HUES6 (cell line): Measurements from ENCODE around the gene DPP10.
"Not testable (repeated sequence)": the region's sequence is repeated elsewhere in the genome, so short reads cannot be mapped to it uniquely, and the experiment has no call there.

Experiments
- H3K27ac ChIP-seq: 2 replicates; pipeline ENCODE4 v1.7.0; 2013; ENCODE audit warnings: low read depth, mild to moderate bottlenecking, low read length, inconsistent platforms
- H3K27me3 ChIP-seq: 2 replicates; pipeline ENCODE4 v1.6.1; 2013; ENCODE audit warnings: low read length; ENCODE audit not compliant: control insufficient read depth, insufficient read depth
- H3K36me3 ChIP-seq: 2 replicates; pipeline ENCODE4 v1.6.1; 2013; ENCODE audit warnings: low read length; ENCODE audit not compliant: control insufficient read depth, insufficient read depth
- H3K4me1 ChIP-seq: 2 replicates; pipeline ENCODE4 v1.6.1; 2013; ENCODE audit warnings: low read length; ENCODE audit not compliant: control insufficient read depth, insufficient read depth
- H3K4me3 ChIP-seq: 2 replicates; pipeline ENCODE4 v1.5.1; 2013; ENCODE audit warnings: low read depth, low read length
- H3K9ac ChIP-seq: one replicate; pipeline ENCODE4 v1.6.1; 2013; ENCODE audit warnings: mild to moderate bottlenecking, low read length
- H3K9me3 ChIP-seq: 2 replicates; pipeline ENCODE4 v1.6.1; 2013; ENCODE audit warnings: low read depth, low read length; ENCODE audit not compliant: control insufficient read depth, insufficient read depth

Gene DPP10

DNA sequence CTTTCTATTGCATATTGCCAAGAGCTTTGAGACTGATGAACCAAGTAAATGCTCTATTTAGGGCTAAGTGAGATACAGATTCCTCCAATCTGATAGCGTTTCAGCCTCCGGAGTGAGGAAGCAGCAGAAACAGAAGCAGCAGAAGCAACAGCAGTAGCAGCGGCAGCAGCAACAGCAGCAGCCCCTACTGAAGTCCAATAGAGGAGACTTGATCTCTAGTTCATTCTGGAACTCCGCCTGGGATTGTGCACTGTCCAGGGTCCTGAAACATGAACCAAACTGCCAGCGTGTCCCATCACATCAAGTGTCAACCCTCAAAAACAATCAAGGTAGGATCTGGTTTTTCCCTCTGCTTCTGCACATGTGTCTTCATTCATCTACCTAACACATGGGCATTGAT, at the start of gene DPP10:
Gene DPP10, plus strand, starts transcription at position 132 of the 400 bp plus-strand sequence.
- Histone ChIP-seq H3K9ac (no peak within 1 kb of the TSS), H3K4me3 (no peak within 1 kb of the TSS), H3K27me3 (no peaks in the 10 kb centered on the region), H3K4me1 (no peaks in the 10 kb centered on the region; the same call in 1 of the 2 replicates), H3K9me3 (no peaks in the 10 kb centered on the region), H3K36me3 (no peaks in the 10 kb centered on the region), H3K27ac (no peak within 1 kb of the TSS)

DNA sequence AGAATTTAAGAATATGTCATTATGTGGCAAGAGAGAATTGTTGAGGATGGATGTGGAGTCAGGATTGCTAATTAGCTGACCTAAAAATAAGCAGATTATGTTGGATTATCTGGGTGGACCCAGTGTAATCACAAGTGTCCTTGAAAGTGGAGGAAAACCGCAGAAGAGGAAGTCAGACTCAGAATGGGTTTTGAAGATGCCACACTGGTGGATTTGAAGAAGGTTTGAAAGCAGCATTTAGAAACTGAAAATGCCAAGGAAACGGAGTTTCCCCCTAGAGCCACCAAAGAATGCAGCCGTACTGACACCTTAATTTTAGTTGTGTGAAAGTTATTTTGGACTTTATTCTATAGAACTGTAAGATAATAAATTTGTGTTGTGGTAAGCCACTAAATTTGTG, 41.6 kb upstream of the DPP10 start:
- H3K4me3 ChIP-seq = no peak overlapping the region
- no peaks in the 10 kb centered on the region for H3K36me3 ChIP-seq
- H3K9ac ChIP-seq = no peak overlapping the region
- no peaks in the 10 kb centered on the region for H3K9me3 ChIP-seq
- no peaks in the 10 kb centered on the region for H3K27me3 ChIP-seq
- no peaks in the 10 kb centered on the region for H3K4me1 ChIP-seq
- H3K27ac ChIP-seq = no peak overlapping the region

DNA sequence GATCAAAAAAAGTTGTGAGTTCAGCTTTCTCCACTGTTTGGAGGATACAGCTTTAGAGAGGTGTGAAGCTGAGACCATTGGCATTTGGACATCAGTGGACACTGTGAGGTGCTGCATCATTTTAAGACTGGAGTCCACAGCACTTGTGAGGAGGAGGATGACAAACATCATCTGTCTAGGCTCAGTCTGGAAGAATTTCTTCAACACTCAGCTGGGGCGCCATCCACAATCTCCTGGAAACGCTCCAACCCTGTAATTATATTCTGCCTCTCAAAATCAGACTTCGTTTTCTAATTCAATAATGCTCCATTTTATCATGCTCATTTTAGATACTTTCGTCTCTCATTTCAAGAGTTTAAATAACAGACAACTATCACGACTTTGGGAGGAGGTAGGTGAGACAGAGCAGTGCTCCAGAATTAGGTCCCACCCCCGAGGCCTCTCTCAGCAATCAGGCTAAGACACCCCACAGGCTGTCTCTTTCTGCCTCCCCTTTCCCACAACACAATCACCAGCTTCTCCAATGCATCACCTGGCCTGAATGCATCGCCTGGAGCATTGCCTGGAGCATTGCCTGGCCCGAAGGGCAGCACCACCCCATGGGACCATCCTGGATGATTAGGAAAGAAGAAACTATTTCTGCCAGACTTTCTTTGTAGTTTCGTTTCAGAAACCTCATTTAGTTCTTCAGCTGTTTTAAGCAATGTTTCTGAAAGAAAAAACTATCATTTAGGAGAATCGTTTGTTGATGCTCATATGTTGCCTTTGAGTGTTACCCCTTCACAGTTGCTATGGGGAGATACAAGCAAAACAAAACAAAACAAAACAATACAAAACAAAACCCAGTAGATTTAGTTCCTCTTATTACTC, 37.0 kb upstream of the DPP10 start:
- no peaks in the 10 kb centered on the region for H3K36me3 ChIP-seq
- no peak overlapping the region for H3K27ac ChIP-seq
- no peak overlapping the region for H3K4me3 ChIP-seq
- H3K9ac ChIP-seq = no peak overlapping the region
- H3K9me3 ChIP-seq = no peaks in the 10 kb centered on the region
- H3K27me3 ChIP-seq = no peaks in the 10 kb centered on the region
- H3K4me1 ChIP-seq = no peaks in the 10 kb centered on the region

DNA sequence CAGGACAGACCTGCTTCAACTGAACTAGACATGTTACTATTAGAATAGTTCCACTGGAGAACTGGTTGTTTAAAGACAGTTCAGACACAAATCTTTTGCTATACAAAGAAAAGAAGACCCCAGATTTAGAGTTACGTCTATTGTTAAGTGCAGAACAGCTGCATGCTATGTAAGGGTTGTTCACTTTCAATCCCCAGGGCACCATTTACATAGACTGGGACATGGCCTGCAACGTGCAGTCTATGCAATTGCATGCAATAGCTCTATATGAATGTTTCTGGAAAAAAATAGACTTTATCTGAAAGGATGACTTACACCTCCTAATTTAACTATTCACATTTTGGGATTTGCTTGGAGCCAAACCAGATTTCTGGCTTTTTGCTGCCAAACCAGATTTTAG, 36.1 kb upstream of the DPP10 start:
- H3K27ac ChIP-seq = no peak overlapping the region
- H3K9me3 ChIP-seq = no peaks in the 10 kb centered on the region
- no peaks in the 10 kb centered on the region for H3K36me3 ChIP-seq
- no peak overlapping the region for H3K4me3 ChIP-seq
- no peaks in the 10 kb centered on the region for H3K27me3 ChIP-seq
- no peaks in the 10 kb centered on the region for H3K4me1 ChIP-seq
- H3K9ac ChIP-seq = no peak overlapping the region

DNA sequence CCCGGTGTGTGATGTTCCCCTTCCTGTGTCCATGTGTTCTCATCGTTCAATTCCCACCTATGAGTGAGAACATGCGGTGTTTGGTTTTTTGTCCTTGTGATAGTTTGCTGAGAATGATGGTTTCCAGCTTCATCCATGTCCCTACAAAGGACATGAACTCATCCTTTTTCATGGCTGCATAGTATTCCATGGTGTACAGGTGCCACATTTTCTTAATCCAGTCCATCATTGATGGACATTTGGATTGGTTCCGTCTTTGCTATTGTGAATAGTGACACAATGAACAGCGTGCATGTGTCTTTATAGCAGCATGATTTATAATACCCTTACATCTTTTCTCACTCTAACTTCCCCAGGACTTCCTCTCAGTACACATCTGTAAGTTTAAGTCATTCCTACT, 35.1 kb upstream of the DPP10 start:
- not testable (repeated sequence) for H3K27me3 ChIP-seq, H3K9me3 ChIP-seq, H3K4me3 ChIP-seq, H3K36me3 ChIP-seq, H3K27ac ChIP-seq, H3K9ac ChIP-seq, H3K4me1 ChIP-seq

DNA sequence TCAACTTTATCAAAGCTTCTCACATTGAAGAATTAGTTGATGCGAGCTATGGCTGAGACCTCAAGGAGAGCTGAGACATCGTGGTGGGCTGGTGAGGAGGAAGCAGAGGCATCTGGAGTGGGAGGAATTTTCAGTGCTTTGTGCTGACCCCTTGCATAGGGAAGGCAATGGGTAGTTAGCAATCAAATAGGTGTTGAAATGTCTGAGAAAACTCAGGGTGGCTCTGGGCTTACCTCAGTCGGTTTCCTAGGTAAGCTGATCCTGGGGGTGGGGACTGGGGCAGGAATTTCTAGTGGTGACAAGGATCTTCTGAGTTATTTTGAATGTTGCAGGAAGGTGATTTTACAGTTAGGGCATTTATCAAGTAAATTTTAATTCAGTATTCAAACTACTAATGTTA, 20.7 kb upstream of the DPP10 start:
- no peak overlapping the region for H3K27ac ChIP-seq
- H3K4me3 ChIP-seq = no peak overlapping the region
- peaks cover 4% of the 10 kb centered on the region; the same call in 1 of the 2 replicates for H3K4me1 ChIP-seq
- H3K27me3 ChIP-seq = no peaks in the 10 kb centered on the region
- no peaks in the 10 kb centered on the region for H3K36me3 ChIP-seq
- H3K9me3 ChIP-seq = no peaks in the 10 kb centered on the region
- no peak overlapping the region for H3K9ac ChIP-seq

DNA sequence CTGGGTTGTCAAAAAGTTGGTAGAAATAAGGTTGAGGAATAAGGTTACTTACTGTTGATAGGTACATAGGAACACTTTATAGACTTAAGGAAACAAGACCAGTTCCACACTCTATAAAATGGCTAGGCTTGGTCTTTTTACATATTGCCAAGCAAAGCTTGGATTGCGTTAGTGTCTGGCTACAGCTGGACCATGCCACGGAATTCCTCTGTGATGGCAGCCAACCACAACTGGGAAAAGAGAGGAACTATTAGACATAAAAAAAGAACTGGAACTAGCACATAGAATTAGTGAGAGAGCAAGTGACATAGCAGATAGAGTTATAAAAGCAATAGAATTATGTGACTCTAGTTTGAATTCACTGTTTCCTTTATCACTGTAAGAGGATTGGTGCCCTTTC, 17.7 kb upstream of the DPP10 start:
- peaks cover 4% of the 10 kb centered on the region; the same call in 1 of the 2 replicates for H3K4me1 ChIP-seq
- no peak overlapping the region for H3K4me3 ChIP-seq
- no peaks in the 10 kb centered on the region for H3K27me3 ChIP-seq
- H3K9me3 ChIP-seq = no peaks in the 10 kb centered on the region
- H3K27ac ChIP-seq = no peak overlapping the region
- H3K9ac ChIP-seq = no peak overlapping the region
- no peaks in the 10 kb centered on the region for H3K36me3 ChIP-seq

DNA sequence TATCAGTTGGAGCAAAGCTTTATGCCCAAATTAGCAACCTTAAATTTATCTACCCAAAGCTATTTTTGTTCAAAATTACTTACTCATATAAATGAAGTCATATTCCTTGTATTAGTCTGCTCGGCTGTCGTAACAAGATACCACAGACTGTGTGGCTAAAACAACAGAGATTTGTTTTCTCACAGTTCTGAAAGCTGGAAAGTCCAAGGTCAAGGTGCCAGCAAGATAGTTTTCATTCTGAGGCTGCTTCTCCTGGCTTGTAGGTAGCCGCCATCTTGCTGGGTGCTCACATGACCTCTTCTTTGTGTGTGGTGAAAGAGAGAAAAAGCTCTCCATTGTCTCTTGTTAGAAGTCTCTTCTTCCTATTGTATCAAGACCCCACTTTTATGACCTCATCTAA, 15.7 kb upstream of the DPP10 start:
- no peak overlapping the region for H3K27ac ChIP-seq
- H3K27me3 ChIP-seq = no peaks in the 10 kb centered on the region
- H3K4me1 ChIP-seq = peaks cover 1% of the 10 kb centered on the region; the same call in 1 of the 2 replicates
- H3K36me3 ChIP-seq = no peaks in the 10 kb centered on the region
- H3K4me3 ChIP-seq = no peak overlapping the region
- H3K9ac ChIP-seq = no peak overlapping the region
- no peaks in the 10 kb centered on the region for H3K9me3 ChIP-seq

DNA sequence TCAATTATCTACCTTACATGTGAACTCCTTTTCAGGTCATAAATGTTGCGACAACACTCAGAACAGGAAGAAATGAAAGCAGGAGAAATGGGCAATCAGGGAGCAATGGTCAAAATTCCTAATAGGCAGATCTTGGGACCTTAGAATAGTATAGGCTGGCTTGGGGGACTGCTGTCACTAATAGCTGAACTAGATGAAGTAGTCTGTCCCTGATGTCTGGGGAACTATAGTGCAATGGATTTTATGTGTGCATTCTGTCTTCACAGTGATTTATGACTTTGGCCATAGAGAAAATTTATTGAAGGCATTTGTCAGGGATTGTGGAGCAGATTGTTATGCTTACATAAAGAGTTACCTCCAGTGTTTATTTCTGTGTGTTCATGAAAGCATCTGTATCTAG, 6.1 kb upstream of the DPP10 start:
- no peaks in the 10 kb centered on the region for H3K9me3 ChIP-seq
- H3K4me3 ChIP-seq = no peak overlapping the region
- no peak overlapping the region for H3K27ac ChIP-seq
- H3K9ac ChIP-seq = no peak overlapping the region
- H3K36me3 ChIP-seq = no peaks in the 10 kb centered on the region
- H3K4me1 ChIP-seq = no peaks in the 10 kb centered on the region
- H3K27me3 ChIP-seq = no peaks in the 10 kb centered on the region

DNA sequence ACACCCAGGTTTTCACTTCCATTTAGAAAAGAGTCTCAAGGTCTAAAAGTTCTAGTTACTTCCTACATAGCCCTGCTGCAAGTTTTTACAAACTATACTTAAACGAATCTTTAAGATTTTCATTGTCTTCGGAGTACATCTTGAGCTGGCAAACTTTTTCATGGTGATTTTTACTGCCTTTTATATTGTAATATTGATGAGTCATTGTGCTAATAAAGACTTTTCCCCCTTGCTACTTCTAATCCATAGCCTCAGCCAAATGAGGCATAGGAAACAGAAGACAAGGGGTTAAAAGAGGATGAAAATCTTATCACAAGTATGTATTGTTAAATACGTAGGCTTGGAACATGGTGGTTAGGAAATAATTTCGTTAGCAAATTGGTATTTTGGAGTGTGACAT, 4.1 kb downstream of the DPP10 start:
- Histone ChIP-seq H3K27me3 (no peaks in the 10 kb centered on the region), H3K27ac (no peak overlapping the region), H3K36me3 (no peaks in the 10 kb centered on the region), H3K9me3 (no peaks in the 10 kb centered on the region), H3K9ac (no peak overlapping the region), H3K4me3 (no peak overlapping the region), H3K4me1 (no peaks in the 10 kb centered on the region; the same call in 1 of the 2 replicates)

DNA sequence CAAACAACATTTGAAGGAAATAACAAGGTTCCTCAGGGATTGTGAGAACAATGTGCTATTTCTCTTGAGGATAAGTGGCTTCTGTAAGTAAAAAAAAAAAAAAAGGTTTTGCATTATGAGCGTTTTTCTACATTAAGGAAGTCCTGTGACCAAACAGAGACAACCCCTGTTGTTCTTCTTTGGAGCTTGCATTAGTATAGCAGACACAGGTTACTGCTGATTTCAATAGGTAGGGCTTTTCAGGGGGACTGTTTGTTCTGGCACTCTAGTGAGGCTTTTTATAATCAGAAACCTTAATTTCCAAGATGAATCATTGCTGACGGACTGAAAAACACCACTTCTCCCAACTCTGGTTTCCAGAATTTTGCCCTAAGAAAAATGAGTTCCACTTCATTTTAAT, 8.2 kb downstream of the DPP10 start:
- no peaks in the 10 kb centered on the region for H3K27me3 ChIP-seq
- no peaks in the 10 kb centered on the region for H3K9me3 ChIP-seq
- H3K36me3 ChIP-seq = no peaks in the 10 kb centered on the region
- no peak overlapping the region for H3K9ac ChIP-seq
- no peak overlapping the region for H3K27ac ChIP-seq
- no peaks in the 10 kb centered on the region; the same call in 1 of the 2 replicates for H3K4me1 ChIP-seq
- H3K4me3 ChIP-seq = no peak overlapping the region
